ENCODE measurements around the gene CEP83.

DNA sequence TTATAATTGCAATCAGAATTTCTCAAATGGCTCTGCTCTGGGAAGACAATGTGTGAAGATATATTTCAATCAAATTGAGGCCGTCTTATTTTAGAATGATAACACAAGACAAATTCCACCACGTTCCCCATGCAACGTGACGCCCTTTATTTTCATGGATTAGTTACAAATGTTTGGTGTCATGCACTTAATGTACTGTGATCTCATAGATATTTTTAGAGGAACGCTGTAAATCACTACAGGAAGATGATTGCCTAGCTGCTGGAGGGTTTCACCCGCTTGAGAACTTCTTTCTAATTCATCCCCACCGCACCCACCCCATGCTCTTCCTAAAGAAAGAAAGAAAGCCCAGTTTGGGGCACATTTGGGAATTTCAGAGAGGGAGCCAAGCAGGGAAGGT lies 194.1 kb downstream of the CEP83 start:
- TF ChIP-seq, protein P1, sequence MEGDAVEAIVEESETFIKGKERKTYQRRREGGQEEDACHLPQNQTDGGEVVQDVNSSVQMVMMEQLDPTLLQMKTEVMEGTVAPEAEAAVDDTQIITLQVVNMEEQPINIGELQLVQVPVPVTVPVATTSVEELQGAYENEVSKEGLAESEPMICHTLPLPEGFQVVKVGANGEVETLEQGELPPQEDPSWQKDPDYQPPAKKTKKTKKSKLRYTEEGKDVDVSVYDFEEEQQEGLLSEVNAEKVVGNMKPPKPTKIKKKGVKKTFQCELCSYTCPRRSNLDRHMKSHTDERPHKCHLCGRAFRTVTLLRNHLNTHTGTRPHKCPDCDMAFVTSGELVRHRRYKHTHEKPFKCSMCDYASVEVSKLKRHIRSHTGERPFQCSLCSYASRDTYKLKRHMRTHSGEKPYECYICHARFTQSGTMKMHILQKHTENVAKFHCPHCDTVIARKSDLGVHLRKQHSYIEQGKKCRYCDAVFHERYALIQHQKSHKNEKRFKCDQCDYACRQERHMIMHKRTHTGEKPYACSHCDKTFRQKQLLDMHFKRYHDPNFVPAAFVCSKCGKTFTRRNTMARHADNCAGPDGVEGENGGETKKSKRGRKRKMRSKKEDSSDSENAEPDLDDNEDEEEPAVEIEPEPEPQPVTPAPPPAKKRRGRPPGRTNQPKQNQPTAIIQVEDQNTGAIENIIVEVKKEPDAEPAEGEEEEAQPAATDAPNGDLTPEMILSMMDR (IDR thresholded peaks at IDR 0.05) = no peak
- TF ChIP-seq, protein P2, sequence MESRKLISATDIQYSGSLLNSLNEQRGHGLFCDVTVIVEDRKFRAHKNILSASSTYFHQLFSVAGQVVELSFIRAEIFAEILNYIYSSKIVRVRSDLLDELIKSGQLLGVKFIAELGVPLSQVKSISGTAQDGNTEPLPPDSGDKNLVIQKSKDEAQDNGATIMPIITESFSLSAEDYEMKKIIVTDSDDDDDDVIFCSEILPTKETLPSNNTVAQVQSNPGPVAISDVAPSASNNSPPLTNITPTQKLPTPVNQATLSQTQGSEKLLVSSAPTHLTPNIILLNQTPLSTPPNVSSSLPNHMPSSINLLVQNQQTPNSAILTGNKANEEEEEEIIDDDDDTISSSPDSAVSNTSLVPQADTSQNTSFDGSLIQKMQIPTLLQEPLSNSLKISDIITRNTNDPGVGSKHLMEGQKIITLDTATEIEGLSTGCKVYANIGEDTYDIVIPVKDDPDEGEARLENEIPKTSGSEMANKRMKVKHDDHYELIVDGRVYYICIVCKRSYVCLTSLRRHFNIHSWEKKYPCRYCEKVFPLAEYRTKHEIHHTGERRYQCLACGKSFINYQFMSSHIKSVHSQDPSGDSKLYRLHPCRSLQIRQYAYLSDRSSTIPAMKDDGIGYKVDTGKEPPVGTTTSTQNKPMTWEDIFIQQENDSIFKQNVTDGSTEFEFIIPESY (IDR thresholded peaks at IDR 0.05; ENCODE audit: borderline replicate concordance, low read depth) = no peak
- TF ChIP-seq POLR2AphosphoS5 (IDR thresholded peaks at IDR 0.05; ENCODE audit: low read depth, low read length) (no peak), EP300 (IDR thresholded peaks at IDR 0.05; ENCODE audit: borderline replicate concordance in 1 of 2, low read depth in 1 of 2, low read length in 1 of 2) (no peak), EZH2phosphoT487 (IDR thresholded peaks at IDR 0.05; ENCODE audit: borderline replicate concordance, low read depth) (no peak), YY1 (IDR thresholded peaks at IDR 0.05; ENCODE audit: low read depth) (no peak), TAF1 (IDR thresholded peaks at IDR 0.05; ENCODE audit: borderline replicate concordance, low read depth, low read length) (no peak), JUND (IDR thresholded peaks at IDR 0.05) (no peak)
- TF ChIP-seq, protein P3, sequence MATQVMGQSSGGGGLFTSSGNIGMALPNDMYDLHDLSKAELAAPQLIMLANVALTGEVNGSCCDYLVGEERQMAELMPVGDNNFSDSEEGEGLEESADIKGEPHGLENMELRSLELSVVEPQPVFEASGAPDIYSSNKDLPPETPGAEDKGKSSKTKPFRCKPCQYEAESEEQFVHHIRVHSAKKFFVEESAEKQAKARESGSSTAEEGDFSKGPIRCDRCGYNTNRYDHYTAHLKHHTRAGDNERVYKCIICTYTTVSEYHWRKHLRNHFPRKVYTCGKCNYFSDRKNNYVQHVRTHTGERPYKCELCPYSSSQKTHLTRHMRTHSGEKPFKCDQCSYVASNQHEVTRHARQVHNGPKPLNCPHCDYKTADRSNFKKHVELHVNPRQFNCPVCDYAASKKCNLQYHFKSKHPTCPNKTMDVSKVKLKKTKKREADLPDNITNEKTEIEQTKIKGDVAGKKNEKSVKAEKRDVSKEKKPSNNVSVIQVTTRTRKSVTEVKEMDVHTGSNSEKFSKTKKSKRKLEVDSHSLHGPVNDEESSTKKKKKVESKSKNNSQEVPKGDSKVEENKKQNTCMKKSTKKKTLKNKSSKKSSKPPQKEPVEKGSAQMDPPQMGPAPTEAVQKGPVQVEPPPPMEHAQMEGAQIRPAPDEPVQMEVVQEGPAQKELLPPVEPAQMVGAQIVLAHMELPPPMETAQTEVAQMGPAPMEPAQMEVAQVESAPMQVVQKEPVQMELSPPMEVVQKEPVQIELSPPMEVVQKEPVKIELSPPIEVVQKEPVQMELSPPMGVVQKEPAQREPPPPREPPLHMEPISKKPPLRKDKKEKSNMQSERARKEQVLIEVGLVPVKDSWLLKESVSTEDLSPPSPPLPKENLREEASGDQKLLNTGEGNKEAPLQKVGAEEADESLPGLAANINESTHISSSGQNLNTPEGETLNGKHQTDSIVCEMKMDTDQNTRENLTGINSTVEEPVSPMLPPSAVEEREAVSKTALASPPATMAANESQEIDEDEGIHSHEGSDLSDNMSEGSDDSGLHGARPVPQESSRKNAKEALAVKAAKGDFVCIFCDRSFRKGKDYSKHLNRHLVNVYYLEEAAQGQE (IDR thresholded peaks at IDR 0.05; ENCODE audit: low read depth, low read length) = no peak
- TF ChIP-seq, protein P4, sequence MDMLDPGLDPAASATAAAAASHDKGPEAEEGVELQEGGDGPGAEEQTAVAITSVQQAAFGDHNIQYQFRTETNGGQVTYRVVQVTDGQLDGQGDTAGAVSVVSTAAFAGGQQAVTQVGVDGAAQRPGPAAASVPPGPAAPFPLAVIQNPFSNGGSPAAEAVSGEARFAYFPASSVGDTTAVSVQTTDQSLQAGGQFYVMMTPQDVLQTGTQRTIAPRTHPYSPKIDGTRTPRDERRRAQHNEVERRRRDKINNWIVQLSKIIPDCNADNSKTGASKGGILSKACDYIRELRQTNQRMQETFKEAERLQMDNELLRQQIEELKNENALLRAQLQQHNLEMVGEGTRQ (IDR thresholded peaks at IDR 0.05; ENCODE audit: borderline replicate concordance, low read depth, low read length) = no peak

Measured in SK-N-SH (cell line).